RWPE1 (cell line): ENCODE results near the gene NTM.

Experiments used
- CTCF ChIA-PET: fragments of 350-600 bp; sonication (Branson Sonifier 250); formaldehyde crosslinking; extraction: SDS; loops from one replicate; lab custom pipeline; 2021; lab: Yijun Ruan, JAX
- POLR2A ChIA-PET: fragments of 400-600 bp; formaldehyde crosslinking; extraction: SDS; loops from one replicate; lab custom pipeline; 2020; ENCODE audit warnings: antibody characterized with exemption; ENCODE audit not compliant: low non-redundant PET; lab: Yijun Ruan, JAX
- DNase-seq: peaks from one replicate; pipeline ENCODE4 v3.0.0; 2012; ENCODE audit warnings: low spot score
- H3K27ac ChIP-seq: fragments of 450-650 bp; 2 replicates; pipeline ENCODE4 v1.5.1; 2017
- TF ChIP-seq, protein P1 (sequence below): fragments of 450-650 bp; conservative IDR thresholded peaks from 2 replicates; pipeline ENCODE4 v1.5.1; 2017; ENCODE audit warnings: low read depth, mild to moderate bottlenecking

NTM gene

DNA sequence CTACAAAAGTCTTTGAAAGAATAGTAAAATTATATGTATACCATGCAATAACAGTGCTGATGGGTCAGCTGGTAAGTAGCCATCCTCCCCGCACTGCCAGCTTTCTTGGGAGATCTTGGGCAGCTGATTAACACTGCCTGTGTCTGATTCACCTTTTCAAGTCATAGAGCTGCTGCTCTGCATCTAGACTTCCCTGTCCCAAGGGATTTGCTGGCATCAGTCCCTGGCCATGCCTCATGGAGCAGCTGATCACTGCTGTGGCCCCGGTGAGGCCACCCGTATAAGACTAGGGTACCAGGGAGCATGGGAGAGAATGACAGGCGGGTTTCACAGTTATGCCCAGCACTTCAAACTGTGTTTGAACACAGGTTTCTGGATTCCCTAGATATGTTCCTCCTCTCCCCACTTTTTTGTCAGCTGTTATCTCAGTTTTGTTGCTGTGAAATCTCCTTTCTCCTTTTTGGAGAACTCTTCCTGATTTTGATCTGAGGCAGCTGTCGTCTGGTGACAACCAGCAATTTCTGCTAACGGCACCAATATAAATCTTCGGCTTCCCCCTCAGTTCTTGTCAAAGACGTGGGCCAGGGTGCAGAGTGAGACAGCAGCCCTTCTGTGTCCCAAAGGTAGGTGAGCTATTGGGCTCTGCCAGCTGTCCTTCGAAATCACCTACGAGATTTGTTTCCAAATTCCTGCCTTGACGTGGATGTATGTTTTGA lies 438.9 kb downstream of the NTM start:
- POLR2A ChIA-PET, result no interaction called here
- TF ChIP-seq, protein P1, sequence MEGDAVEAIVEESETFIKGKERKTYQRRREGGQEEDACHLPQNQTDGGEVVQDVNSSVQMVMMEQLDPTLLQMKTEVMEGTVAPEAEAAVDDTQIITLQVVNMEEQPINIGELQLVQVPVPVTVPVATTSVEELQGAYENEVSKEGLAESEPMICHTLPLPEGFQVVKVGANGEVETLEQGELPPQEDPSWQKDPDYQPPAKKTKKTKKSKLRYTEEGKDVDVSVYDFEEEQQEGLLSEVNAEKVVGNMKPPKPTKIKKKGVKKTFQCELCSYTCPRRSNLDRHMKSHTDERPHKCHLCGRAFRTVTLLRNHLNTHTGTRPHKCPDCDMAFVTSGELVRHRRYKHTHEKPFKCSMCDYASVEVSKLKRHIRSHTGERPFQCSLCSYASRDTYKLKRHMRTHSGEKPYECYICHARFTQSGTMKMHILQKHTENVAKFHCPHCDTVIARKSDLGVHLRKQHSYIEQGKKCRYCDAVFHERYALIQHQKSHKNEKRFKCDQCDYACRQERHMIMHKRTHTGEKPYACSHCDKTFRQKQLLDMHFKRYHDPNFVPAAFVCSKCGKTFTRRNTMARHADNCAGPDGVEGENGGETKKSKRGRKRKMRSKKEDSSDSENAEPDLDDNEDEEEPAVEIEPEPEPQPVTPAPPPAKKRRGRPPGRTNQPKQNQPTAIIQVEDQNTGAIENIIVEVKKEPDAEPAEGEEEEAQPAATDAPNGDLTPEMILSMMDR, result no peak
- CTCF ChIA-PET, result interaction anchor here (0.7 kb wide), 1 partner anchor 71 kb away, joined by 3 read pairs; no protein-coding TSS in a partner anchor
- no peak for DNase-seq
- H3K27ac ChIP-seq, result no peak overlapping the region

DNA sequence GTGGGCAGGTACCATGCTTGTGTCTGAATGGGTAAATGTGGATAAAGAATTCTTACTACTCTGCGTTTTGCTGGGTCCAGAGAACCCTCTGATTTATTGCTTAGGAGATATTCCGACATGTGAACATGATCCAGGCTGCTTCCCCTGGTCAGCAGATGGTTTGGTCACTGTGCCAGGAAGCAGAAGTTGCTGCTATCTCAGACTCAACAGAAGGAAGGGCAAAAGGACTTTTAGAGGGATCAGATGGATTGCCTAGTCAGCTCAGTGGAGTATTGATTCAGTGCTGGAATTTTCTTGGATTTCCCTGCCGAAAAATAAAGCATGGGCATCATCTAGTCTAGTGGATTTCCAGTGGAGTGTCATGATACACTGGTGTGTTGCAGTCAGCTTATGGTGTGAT lies 440.1 kb downstream of the NTM start:
- no peak for DNase-seq

DNA sequence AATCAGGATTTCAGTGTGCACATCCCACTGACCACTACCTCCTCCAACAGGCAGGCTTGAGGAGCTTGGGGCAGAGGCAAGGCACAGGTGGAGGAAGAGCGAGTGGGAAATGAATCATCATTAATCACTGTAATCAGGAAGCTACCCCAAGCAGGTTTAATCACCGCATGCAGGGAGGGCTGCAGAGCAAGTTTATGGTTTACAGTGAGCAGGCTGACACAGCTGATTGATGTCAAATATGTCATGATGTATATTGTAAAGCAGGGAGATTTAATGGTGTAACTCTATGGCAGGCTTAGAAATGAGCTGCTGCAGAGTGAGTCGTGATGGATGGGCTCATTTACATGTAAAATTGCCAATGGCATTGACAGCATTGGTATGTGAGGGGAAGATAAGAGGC lies 441.0 kb downstream of the NTM start:
- peak; percentile 42 for DNase-seq
- POLR2A ChIA-PET, result no interaction called here
- H3K27ac ChIP-seq, result no peak overlapping the region
- CTCF ChIA-PET, result no interaction called here
- TF ChIP-seq, protein P1, result no peak

More for the DNA sequence above, 440.1 kb downstream of the NTM start:
- TF ChIP-seq, protein P1, result no peak
- H3K27ac ChIP-seq, result no peak overlapping the region
- CTCF ChIA-PET, result no interaction called here
- POLR2A ChIA-PET, result no interaction called here

DNA sequence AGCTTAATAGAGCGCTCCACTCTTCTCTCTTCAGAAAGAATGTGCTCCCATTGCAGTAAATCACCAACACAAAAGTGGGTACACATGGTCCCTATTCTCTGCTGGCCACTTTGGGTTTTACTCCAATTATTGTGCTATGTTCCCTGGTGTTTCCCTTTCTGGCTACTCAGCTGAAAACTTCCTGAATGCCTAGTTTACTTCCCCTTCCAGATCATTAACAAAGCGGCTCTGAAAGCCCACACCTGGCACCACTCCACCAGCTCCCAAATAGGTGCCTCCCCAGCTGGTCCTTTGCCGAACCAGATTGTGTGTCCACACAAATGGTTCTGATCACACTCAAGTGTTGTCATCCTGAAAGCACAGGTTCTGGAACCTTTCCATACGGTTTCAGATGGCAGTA lies 443.7 kb downstream of the NTM start:
- CTCF ChIA-PET, result no interaction called here
- TF ChIP-seq, protein P1, result no peak
- DNase-seq, result no peak
- POLR2A ChIA-PET, result no interaction called here
- no peak overlapping the region for H3K27ac ChIP-seq

DNA sequence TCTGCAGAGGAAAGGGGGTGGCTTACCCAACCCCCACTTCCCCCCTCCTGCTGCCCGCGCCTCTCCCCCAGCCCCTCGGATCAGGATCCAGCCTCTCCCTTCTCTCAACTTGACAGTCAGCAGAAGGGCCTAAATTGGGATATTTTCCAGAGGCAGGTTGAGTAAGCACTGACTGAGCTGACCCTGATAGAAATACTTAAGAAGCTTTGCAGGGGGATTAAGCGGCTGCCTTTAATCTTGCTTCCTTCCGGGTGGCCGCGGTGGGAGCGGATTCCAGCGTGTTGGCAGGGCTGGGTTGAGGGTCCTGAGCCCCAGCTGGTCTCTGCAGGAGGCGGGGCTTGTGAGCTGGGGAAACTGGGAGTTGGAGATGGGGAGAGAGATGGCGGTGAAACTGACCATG lies 445.2 kb downstream of the NTM start:
- DNase-seq, result no peak
- POLR2A ChIA-PET, result no interaction called here
- CTCF ChIA-PET, result no interaction called here
- TF ChIP-seq, protein P1, result no peak
- no peak overlapping the region for H3K27ac ChIP-seq

DNA sequence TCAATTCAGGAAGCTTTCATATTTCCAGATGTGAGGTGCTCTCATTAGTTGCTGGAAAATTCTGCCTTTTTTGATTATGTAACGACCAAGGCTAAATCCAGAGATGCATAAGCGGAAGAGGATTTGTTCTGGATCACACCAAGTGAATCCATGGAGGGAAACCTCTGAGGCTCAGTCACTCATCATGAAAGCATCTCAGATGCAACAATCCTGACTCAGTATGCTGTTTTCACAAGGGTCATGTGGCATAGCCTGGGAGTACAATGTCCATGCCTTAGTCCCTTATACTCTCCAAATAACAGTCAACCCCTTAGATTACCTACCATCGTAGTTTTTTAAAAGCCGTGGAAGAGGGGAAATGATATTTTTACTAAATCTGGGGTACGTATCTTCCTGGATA lies 445.6 kb downstream of the NTM start:
- DNase-seq, result no peak
- H3K27ac ChIP-seq, result no peak overlapping the region
- TF ChIP-seq, protein P1, result no peak
- ChIA-PET CTCF (no interaction called here), POLR2A (no interaction called here)
